Thyroid gland (tissue), 4 donors: ENCODE data around the gene RORC.

Source experiments
- CTCF ChIP-seq, 6 experiments: fragments of 200-600 bp in 3 of 6; fragments of 450-650 bp in 3 of 6; sonication (generic) in 3 of 6; IDR thresholded peaks; one replicate each; pipeline ENCODE4 v1.5.1; 2016 to 2019; ENCODE audit warnings: antibody characterized with exemption in 6 of 6, mild to moderate bottlenecking in 2 of 6, inconsistent platforms in 1 of 6, moderate library complexity in 1 of 6
- POLR2A ChIP-seq, 2 donors: fragments of 450-650 bp; IDR thresholded peaks; one replicate each; pipeline ENCODE4 v1.6.1; 2017; ENCODE audit warnings: antibody characterized with exemption in 2 of 2, mild to moderate bottlenecking in 2 of 2, moderate library complexity in 1 of 2

GRCh38 chr1:151871284-151872030 is 39.9 kb upstream of the RORC start:
- TF ChIP-seq POLR2A (IDR thresholded peaks at IDR 0.05) = no peak
- no peak for TF ChIP-seq CTCF (IDR thresholded peaks at IDR 0.05)
